ENCODE results near the gene SCAND1.
A peak's percentile ranks its signal among the peaks of the same experiment; 100 is the strongest.
"Not testable (repeated sequence)": the region's sequence is repeated elsewhere in the genome, so short reads cannot be mapped to it uniquely, and the experiment has no call there.

Gene SCAND1

GRCh38 chr20:35959291-35959690 is 5.0 kb upstream of the SCAND1 start:
- DNase-seq (ENCODE audit: low read depth in 2 of 2): not testable (repeated sequence)

- no peak for DNase-seq (ENCODE audit: low read depth in 2 of 2)
These were observed 2.3 kb upstream of the SCAND1 start for GRCh38 chr20:35956616-35957015.

GRCh38 chr20:35954907-35955251 is 577 bp upstream of the SCAND1 start:
- peak in 1 of 2 donors; percentile 15 for DNase-seq (ENCODE audit: low read depth in 2 of 2)

GRCh38 chr20:35953387-35954199 is 709 bp downstream of the SCAND1 start:
- peak; percentile 34 to 49 for DNase-seq (ENCODE audit: low read depth in 2 of 2)

GRCh38 chr20:35952480-35953386 is 1.6 kb downstream of the SCAND1 start:
- DNase-seq (ENCODE audit: low read depth in 2 of 2): no peak

- DNase-seq (ENCODE audit: low read depth in 2 of 2): not testable (repeated sequence)
These were observed 2.2 kb downstream of the SCAND1 start for GRCh38 chr20:35952080-35952479.

GRCh38 chr20:35950093-35950492 is 4.2 kb downstream of the SCAND1 start:
- DNase-seq (ENCODE audit: low read depth in 2 of 2): no peak

GRCh38 chr20:35947907-35948306 is 6.4 kb downstream of the SCAND1 start:
- DNase-seq (ENCODE audit: low read depth in 2 of 2): no peak

- no peak for DNase-seq (ENCODE audit: low read depth in 2 of 2)
These were observed 6.8 kb downstream of the SCAND1 start for GRCh38 chr20:35947489-35947888.

- DNase-seq (ENCODE audit: low read depth in 2 of 2): no peak
These were observed 12.1 kb downstream of the SCAND1 start for GRCh38 chr20:35942243-35942642.

GRCh38 chr20:35941620-35942019 is 12.7 kb downstream of the SCAND1 start:
- no peak for DNase-seq (ENCODE audit: low read depth in 2 of 2)

- no peak for DNase-seq (ENCODE audit: low read depth in 2 of 2)
These were observed 15.0 kb downstream of the SCAND1 start for GRCh38 chr20:35939264-35939663.

GRCh38 chr20:35934050-35934449 is 20.3 kb downstream of the SCAND1 start:
- DNase-seq (ENCODE audit: low read depth in 2 of 2): no peak

GRCh38 chr20:35929301-35929700 is 25.0 kb downstream of the SCAND1 start:
- no peak for DNase-seq (ENCODE audit: low read depth in 2 of 2)

GRCh38 chr20:35920523-35920922 is 33.8 kb downstream of the SCAND1 start:
- no peak for DNase-seq (ENCODE audit: low read depth in 2 of 2)

GRCh38 chr20:35918021-35918420 is 36.3 kb downstream of the SCAND1 start:
- DNase-seq (ENCODE audit: low read depth in 2 of 2): no peak

- DNase-seq (ENCODE audit: low read depth in 2 of 2): no peak
These were observed 37.2 kb downstream of the SCAND1 start for GRCh38 chr20:35917077-35917476.

GRCh38 chr20:35912881-35913280 is 41.4 kb downstream of the SCAND1 start:
- no peak for DNase-seq (ENCODE audit: low read depth in 2 of 2)

- no peak for DNase-seq (ENCODE audit: low read depth in 2 of 2)
These were observed 44.0 kb downstream of the SCAND1 start for GRCh38 chr20:35910254-35910653.

- DNase-seq (ENCODE audit: low read depth in 2 of 2): no peak
These were observed 44.5 kb downstream of the SCAND1 start for GRCh38 chr20:35909796-35910195.

GRCh38 chr20:35909176-35909575 is 45.1 kb downstream of the SCAND1 start:
- DNase-seq (ENCODE audit: low read depth in 2 of 2): no peak

GRCh38 chr20:35908007-35908406 is 46.3 kb downstream of the SCAND1 start:
- DNase-seq (ENCODE audit: low read depth in 2 of 2): no peak

Data from stimulated activated CD4-positive, alpha-beta T cell treated with anti-CD3 and anti-CD28 coated beads, Interleukin-1b, Interleukin-23, amount 100 ng/mL, for 4 hours (primary cell).